Neural cell (in vitro differentiated cells): ENCODE results near the gene PLCB1.

Experiments
- MXI1 ChIP-seq: fragments of 450-650 bp; conservative IDR thresholded peaks from 2 replicates; pipeline ENCODE4 v1.6.1; 2014; ENCODE audit warnings: antibody characterized with exemption, mild to moderate bottlenecking; ENCODE audit not compliant: poor library complexity, severe bottlenecking
- POLR2AphosphoS5 ChIP-seq: IDR thresholded peaks from 2 replicates; pipeline ENCODE4 v1.6.1; 2012
- SMC3 ChIP-seq: fragments of 450-650 bp; conservative IDR thresholded peaks from 2 replicates; pipeline ENCODE4 v1.6.1; 2014; ENCODE audit warnings: antibody characterized with exemption, mild to moderate bottlenecking, moderate library complexity; ENCODE audit not compliant: poor library complexity
- TF ChIP-seq, protein P1 (sequence below): fragments of 450-650 bp; IDR thresholded peaks from 2 replicates; pipeline ENCODE4 v1.5.1; 2014; ENCODE audit warnings: antibody characterized with exemption, mild to moderate bottlenecking, moderate library complexity; ENCODE audit not compliant: poor library complexity, severe bottlenecking

DNA sequence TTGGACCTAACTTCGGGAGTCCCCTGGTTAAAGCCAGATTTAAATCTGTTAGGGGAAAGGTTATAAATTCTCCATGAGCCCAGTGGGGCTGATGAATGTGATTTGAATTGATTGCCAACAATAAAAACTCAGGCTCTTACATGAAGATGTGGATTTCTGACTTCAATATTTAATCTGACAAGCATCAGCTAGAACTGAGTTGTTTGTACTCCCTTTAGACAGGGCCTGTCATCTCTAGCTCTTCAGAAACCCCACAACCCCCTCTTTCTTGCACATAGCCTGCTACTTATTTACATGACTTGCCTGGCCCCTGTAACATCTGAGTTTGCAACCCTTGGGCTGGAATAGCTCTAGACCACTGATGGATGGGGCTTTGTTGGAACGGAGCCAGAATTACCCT, 745.2 kb downstream of the PLCB1 start:
- TF ChIP-seq, protein P1, sequence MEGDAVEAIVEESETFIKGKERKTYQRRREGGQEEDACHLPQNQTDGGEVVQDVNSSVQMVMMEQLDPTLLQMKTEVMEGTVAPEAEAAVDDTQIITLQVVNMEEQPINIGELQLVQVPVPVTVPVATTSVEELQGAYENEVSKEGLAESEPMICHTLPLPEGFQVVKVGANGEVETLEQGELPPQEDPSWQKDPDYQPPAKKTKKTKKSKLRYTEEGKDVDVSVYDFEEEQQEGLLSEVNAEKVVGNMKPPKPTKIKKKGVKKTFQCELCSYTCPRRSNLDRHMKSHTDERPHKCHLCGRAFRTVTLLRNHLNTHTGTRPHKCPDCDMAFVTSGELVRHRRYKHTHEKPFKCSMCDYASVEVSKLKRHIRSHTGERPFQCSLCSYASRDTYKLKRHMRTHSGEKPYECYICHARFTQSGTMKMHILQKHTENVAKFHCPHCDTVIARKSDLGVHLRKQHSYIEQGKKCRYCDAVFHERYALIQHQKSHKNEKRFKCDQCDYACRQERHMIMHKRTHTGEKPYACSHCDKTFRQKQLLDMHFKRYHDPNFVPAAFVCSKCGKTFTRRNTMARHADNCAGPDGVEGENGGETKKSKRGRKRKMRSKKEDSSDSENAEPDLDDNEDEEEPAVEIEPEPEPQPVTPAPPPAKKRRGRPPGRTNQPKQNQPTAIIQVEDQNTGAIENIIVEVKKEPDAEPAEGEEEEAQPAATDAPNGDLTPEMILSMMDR: no peak
- TF ChIP-seq MXI1 (no peak), POLR2AphosphoS5 (peak; percentile 52), SMC3 (no peak)
